Urinary bladder (tissue), 4 donors: Measurements from ENCODE around the gene MBOAT7. TPM values are rescaled to one million over a fixed set of nuclear protein-coding genes. Genes with fewer than 3 reads are reported as not detected.
"Not testable (repeated sequence)": the region's sequence is repeated elsewhere in the genome, so short reads cannot be mapped to it uniquely, and the experiment has no call there.

Experiments
- DNase-seq: peaks from one replicate; pipeline ENCODE4 v3.0.0-alpha.2; 2015; ENCODE audit errors: extremely low spot score
- H3K27ac ChIP-seq: one replicate; pipeline ENCODE4 v1.5.1; 2013; ENCODE audit warnings: low read depth, mild to moderate bottlenecking, moderate library complexity
- H3K36me3 ChIP-seq: one replicate; pipeline ENCODE4 v1.6.1; 2013; ENCODE audit warnings: mild to moderate bottlenecking, moderate library complexity; ENCODE audit not compliant: insufficient read depth
- H3K4me1 ChIP-seq: one replicate; pipeline ENCODE4 v1.6.1; 2013; ENCODE audit warnings: mild to moderate bottlenecking, moderate library complexity; ENCODE audit not compliant: insufficient read depth
- H3K4me3 ChIP-seq: one replicate; pipeline ENCODE4 v1.5.1; 2013; ENCODE audit warnings: low read depth, low read length
- WGBS: extraction: QIAGEN DNeasy Blood & Tissue Kit; methylation state at CpG from one replicate; pipeline ENCODE4 v1.1.7; 2013; 5-methylcytosine and 5-hydroxymethylcytosine counted together
- polyA plus RNA-seq: library from polyadenylated mRNA; stranded (reverse); fragments of 200-250 nt; gene quantifications from one replicate; pipeline ENCODE4 v1.2.3, GENCODE V29; 2013
- total RNA-seq: library from RNA; depleted of rRNA; stranded (reverse); fragments of >200 nt; gene quantifications from one replicate; pipeline ENCODE4 v1.2.3, GENCODE V29; 2014
- donor health status: healthy with polysubstance abuse.
- donor health status: healthy.

MBOAT7 gene
- total and polyA plus RNA-seq, 2 donors = 22.9 to 69.7 TPM

GRCh38 chr19:54204767-54205468 is 15.5 kb upstream of the MBOAT7 start:
- WGBS = 80% methylated on average over 4 of the region's 4 CpGs
- H3K4me3 ChIP-seq = no peak overlapping the region
- H3K36me3 ChIP-seq = peaks cover 5% of the 10 kb centered on the region
- no peak overlapping the region for H3K27ac ChIP-seq
- DNase-seq = no peak
- H3K4me1 ChIP-seq = peaks cover 2% of the 10 kb centered on the region

DNA sequence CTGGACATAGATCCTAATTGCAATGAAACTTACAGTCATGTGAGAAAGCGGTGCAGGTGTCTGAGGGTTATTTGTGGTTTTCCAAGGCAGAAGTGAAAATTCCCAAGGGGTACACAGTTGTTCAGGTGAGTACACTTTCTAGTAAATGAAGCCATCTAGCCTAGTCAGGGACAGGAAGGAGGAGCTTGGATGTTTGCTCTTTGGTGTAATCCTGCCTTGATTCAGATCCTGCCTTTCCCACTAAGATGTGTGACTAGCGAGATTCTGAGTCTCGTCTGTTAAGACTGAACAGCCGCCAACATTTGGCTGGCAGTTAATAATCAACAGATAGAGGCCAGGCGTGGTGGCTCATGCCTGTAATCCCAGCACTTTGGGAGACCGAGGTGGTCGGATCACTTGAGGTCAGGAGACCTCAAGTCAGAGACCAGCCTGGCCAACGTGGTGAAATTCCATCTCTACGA is 13.8 kb upstream of the MBOAT7 start:
- Histone ChIP-seq H3K4me1 (no peaks in the 10 kb centered on the region), H3K4me3 (no peak overlapping the region), H3K36me3 (peaks cover 5% of the 10 kb centered on the region), H3K27ac (no peak overlapping the region)
- WGBS = 40% methylated on average over 9 of the region's 9 CpGs
- DNase-seq = no peak

DNA sequence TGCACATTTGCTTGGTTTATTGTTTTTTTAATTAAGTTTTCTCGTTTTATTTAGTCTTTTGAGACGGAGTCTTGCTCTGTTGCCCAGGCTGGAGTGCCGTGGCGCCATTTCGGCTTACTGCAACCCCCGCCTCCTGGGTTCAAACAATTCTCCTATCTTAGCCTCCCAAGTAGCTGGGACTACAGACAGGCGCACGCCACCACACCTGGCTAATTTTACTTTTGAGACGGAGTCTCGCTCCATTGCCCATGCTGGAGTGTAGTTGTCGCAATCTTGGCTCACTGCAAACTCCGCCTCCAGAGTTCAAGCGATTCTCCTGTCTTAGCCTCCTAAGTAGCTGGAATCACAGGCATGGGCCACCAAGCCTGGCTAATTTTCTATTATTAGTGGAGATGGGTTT is 12.6 kb upstream of the MBOAT7 start:
- H3K36me3 ChIP-seq = peaks cover 2% of the 10 kb centered on the region
- 73% methylated on average over 13 of the region's 13 CpGs for WGBS
- H3K4me1 ChIP-seq = no peaks in the 10 kb centered on the region
- H3K27ac ChIP-seq = no peak overlapping the region
- peak overlapping the region; percentile 65 for H3K4me3 ChIP-seq
- DNase-seq = no peak

- no peak for DNase-seq
- H3K4me1 ChIP-seq = no peaks in the 10 kb centered on the region
- H3K36me3 ChIP-seq = no peaks in the 10 kb centered on the region
- H3K27ac ChIP-seq = peak overlapping the region; percentile 84
- peak overlapping the region; percentile 65 for H3K4me3 ChIP-seq
- WGBS = 3% methylated on average over 28 of the region's 28 CpGs
Observed at GRCh38 chr19:54201172-54201701, 11.9 kb upstream of the MBOAT7 start.

GRCh38 chr19:54199401-54199800 is 10.0 kb upstream of the MBOAT7 start:
- DNase-seq = no peak
- H3K27ac ChIP-seq = no peak overlapping the region
- no peaks in the 10 kb centered on the region for H3K4me1 ChIP-seq
- 90% methylated on average over 16 of the region's 16 CpGs for WGBS
- H3K36me3 ChIP-seq = no peaks in the 10 kb centered on the region
- H3K4me3 ChIP-seq = no peak overlapping the region

GRCh38 chr19:54197121-54197520 is 7.7 kb upstream of the MBOAT7 start:
- DNase-seq = no peak
- Histone ChIP-seq H3K27ac (no peak overlapping the region), H3K4me3 (no peak overlapping the region), H3K4me1 (no peaks in the 10 kb centered on the region), H3K36me3 (no peaks in the 10 kb centered on the region)
- 84% methylated on average over 3 of the region's 3 CpGs for WGBS

GRCh38 chr19:54196536-54196935 is 7.2 kb upstream of the MBOAT7 start:
- Histone ChIP-seq H3K27ac (no peak overlapping the region), H3K36me3 (no peaks in the 10 kb centered on the region), H3K4me3 (no peak overlapping the region), H3K4me1 (no peaks in the 10 kb centered on the region)
- 96% methylated on average over 7 of the region's 7 CpGs for WGBS
- no peak for DNase-seq

DNA sequence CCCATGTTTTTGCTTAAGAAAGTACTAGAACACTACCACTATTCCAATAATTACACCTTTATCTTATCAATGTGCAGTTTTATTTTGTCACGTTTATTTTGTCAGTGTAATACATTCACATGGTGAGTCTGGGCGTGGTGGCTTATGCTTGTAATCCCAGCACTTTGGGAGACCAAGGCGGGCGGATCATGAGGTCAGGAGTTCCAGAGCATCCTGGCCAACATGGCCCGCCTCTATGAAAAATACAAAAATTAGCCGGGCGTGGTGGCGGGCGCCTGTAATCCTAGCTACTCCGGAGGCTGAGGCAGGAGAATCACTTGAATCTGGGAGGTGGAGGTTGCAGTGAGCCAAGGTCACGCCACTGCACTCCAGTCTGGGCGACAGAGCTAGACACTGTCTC is 5.1 kb upstream of the MBOAT7 start:
- H3K4me1 ChIP-seq, H3K36me3 ChIP-seq, H3K27ac ChIP-seq, H3K4me3 ChIP-seq, DNase-seq: not testable (repeated sequence)
- 95% methylated on average over 12 of the region's 12 CpGs for WGBS

DNA sequence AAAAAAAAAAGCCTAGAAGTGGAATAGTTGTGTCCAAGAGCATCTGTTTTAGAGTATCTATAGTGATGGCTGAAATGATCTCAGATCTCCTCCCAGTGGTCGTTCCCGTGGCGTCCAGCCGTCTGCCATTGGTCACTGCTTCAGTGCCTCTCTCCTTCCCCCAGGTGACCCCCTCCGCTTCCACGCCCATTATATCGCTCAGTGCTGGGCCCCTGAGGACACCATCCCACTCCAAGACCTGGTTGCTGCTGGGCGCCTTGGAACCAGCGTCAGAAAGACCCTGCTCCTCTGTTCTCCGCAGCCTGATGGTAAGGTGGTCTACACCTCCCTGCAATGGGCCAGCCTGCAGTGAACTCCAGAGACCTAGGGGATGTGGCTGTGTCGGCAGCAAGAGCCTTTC is 3.6 kb upstream of the MBOAT7 start:
- no peak for DNase-seq
- no peaks in the 10 kb centered on the region for H3K4me1 ChIP-seq
- H3K36me3 ChIP-seq = no peaks in the 10 kb centered on the region
- no peak overlapping the region for H3K27ac ChIP-seq
- no peak overlapping the region for H3K4me3 ChIP-seq
- WGBS = 91% methylated on average over 11 of the region's 11 CpGs

DNA sequence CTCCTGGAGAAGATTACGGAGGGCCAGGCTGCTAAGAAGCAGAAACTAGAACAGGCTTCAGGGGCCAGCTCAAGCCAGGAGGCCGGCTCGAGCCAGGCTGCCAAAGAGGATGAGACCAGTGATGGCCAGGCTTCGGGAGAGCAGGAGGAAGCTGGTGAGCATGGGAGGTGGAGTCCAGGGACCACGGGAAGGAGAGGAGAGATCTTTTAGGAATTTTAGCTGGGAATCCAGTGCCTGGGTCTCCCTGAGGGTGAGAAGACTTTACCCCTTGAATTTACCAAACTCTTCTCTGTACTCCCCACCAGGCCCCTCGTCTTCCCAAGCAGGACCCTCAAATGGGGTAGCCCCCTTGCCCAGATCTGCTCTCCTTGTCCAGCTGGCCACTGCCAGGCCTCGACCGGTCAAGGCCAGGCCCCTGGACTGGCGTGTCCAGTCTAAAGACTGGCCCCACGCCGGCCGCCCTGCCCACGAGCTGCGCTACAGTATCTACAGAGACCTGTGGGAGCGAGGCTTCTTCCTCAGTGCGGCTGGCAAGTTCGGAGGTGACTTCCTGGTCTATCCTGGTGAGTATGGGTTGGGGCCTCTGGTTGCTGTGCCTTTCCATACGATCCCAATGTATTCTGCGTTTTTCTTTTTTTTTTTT is 2.6 kb upstream of the MBOAT7 start:
- Histone ChIP-seq H3K36me3 (no peaks in the 10 kb centered on the region), H3K4me1 (no peaks in the 10 kb centered on the region)
- 58% methylated on average over 19 of the region's 19 CpGs for WGBS

GRCh38 chr19:54191011-54191810 is 1.8 kb upstream of the MBOAT7 start, which contains the start of gene TSEN34:
Gene TSEN34 (plus strand): TSS chr19:54191308. CDS start chr19:54191365, 57 bp downstream.
- no peaks in the 10 kb centered on the region for H3K4me1 ChIP-seq
- peak within 1 kb of the TSS; percentile 62 for H3K4me3 ChIP-seq
- WGBS = under 1% methylated on average over 77 of the region's 77 CpGs
- no peaks in the 10 kb centered on the region for H3K36me3 ChIP-seq
- no peak for DNase-seq
- peak within 1 kb of the TSS; percentile 92 for H3K27ac ChIP-seq

More for the DNA sequence above, 2.6 kb upstream of the MBOAT7 start:
- Histone ChIP-seq H3K27ac (peak overlapping the region; percentile 92), H3K4me3 (peak overlapping the region; percentile 62)
- DNase-seq = no peak

DNA sequence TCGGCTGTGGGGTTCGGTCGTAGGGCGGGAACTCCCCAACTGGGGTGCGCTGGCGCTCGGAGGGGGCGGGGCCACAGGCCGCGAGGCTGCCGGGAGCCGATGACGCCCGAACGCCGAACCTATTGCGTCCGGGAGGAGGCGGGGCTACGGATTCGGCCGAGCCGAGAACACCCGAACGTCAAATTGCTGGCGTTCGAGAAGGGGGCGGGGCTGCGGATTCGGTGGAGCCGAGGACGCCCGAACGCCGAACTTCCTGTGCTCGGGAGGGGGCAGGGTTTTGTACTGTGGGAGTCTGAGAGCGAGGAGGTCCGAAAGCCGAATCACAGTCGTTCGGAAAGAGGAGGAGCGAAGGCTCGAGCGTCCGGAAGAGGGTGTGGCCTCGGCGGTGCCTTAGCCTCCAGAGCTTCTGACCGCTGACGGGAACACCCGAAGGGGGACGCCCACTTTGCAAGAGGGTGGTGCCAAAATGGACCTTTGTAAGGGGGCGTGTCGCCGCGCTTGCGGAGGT is 1.2 kb upstream of the MBOAT7 start:
- under 1% methylated on average over 56 of the region's 56 CpGs for WGBS
- DNase-seq = peak; percentile 100
- Histone ChIP-seq H3K27ac (peak overlapping the region; percentile 92), H3K4me1 (no peaks in the 10 kb centered on the region), H3K4me3 (peak overlapping the region; percentile 62), H3K36me3 (no peaks in the 10 kb centered on the region)

DNA sequence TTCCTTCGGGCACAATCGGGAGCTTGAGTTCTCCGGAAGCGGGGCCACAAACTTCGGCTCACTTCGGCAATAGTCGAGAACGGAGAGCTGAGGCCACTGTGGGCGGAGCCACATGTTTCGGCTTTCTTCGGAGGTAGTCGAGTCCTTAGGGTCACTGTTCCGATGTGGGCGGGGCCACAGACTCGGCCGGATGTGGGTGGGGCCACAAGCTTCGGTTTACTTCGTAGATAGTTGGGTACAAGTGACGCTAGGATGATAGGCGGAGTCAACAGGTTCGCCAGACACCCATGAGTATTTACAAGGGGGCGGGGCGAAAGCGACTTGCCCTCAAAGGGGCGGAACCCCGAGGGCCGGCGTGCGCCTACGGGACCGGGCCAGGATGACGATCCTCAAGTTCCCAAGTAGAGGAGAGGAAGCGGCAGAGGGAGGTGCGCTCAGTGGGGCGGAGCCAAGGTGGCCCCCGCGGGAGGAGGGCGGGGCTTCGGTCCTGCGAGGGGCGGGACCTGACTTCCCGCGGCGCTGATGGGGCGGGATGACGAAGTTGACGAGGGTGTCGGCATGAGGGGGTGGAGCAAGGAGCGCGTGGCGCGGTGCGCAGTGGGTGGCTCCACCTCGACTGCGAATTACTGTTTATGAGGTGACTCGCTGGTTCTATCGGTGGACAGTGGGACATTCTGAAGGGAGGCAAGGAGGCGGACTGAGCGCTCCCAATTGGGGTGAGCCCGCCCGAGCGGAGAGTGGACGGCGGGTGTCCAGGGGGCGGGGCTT is 539 bp upstream of the MBOAT7 start:
- no peaks in the 10 kb centered on the region for H3K4me1 ChIP-seq
- DNase-seq = peak; percentile 100
- under 1% methylated on average over 65 of the region's 65 CpGs for WGBS
- no peaks in the 10 kb centered on the region for H3K36me3 ChIP-seq
- H3K4me3 ChIP-seq = peak overlapping the region; percentile 62
- H3K27ac ChIP-seq = peak overlapping the region; percentile 92
